Cortex of kidney (tissue), 1 donor: ENCODE results near the gene SRXN1.
"Not testable (repeated sequence)": the region's sequence is repeated elsewhere in the genome, so short reads cannot be mapped to it uniquely, and the experiment has no call there.

Experiments used
- DNase-seq: peaks from one replicate; lab custom pipeline; 2025; lab: John Stamatoyannopoulos, UW

The SRXN1 gene

GRCh38 chr20:655726-656624 lies 3.0 kb upstream of the SRXN1 start:
- no peak for DNase-seq

- DNase-seq = no peak
These were observed 1.4 kb upstream of the SRXN1 start for GRCh38 chr20:654417-654750.

- DNase-seq = no peak
These were observed 803 bp upstream of the SRXN1 start for GRCh38 chr20:653590-654416.

- DNase-seq = no peak
These were observed 338 bp downstream of the SRXN1 start for GRCh38 chr20:652615-653109.

- DNase-seq = no peak
These were observed 1.0 kb downstream of the SRXN1 start for GRCh38 chr20:651713-652614.

DNA sequence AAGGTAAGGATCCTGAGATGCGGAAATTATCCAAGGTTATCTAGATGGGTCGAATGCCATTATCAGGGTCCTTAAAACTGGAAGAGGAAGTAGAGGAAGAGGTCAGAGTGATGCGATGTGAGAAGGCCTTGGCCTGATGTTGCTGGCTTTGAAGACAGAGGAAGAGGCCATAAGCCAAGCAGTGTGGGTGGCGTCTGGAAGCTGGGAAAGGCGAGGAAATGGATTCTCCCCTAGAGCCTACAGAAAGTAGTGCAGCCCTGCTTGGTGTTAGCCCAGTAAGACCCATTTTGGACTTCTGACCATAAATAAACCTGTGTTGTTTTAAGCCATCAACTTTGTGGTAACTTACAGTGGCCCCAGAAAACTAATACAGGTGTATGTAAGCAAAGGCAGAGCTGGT lies 2.0 kb downstream of the SRXN1 start:
- DNase-seq = no peak

DNA sequence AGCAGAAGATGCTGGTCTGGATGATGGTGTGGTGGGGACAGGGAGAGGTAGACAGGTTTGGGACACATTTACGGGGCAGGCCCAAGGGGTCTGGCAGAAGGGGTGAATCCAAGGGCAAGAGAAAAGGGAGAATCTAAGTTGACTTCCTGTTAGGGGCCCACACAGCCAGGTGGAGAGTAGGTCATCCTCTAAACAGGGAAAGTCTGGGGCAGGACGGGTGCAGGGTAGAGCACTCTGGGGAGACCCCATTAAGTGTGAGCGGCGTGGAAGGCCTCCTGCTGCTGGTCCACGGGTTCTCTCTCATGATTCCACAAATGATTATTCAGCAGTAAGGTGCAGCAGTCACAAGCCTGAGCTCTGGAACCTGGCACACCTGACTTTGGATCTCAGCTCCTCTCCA lies 2.7 kb downstream of the SRXN1 start:
- DNase-seq = no peak

DNA sequence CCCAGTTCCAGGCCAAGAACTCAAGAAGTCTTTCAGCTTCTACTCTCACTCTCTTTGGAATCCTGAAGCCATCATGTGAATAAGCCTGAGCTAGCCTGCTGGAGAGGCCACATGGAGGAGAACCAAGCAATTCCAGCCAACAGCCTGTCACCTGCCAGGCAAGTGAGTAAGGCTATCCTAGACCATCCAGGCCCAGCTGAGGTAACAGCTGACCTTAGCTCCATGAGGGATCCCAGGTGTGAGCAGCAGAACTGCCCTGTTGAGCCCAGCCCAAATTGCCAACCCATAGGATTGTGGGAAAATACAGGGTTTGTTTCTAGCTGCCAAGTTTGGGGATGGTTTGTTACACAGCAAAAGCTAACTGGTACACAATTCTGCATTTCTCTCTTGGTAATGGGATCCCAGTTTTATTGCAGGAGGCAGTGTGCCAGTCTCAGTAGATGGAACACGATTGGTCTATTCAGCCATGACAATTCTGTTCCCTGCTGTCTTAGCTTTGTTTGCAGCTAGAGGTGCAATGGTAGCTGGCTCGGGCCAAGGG lies 5.5 kb downstream of the SRXN1 start:
- no peak for DNase-seq

DNA sequence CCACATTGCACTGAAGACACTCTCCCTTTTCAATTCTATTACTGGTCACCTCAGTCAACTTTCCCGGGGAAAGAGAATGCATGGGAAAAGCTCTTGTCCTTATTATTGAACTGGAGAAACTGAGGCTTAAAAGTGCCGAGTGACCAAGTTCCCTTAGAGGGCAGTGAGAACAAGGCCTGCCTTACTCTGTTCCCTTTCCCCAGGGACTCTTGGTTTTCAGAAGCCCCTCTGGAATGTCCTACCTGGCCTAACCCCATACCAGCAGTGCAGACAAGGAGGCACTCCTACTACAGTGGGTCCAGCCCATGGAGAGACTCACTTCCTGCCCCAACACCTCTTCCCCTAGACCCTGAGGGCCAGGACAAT lies 6.1 kb downstream of the SRXN1 start:
- no peak for DNase-seq

DNA sequence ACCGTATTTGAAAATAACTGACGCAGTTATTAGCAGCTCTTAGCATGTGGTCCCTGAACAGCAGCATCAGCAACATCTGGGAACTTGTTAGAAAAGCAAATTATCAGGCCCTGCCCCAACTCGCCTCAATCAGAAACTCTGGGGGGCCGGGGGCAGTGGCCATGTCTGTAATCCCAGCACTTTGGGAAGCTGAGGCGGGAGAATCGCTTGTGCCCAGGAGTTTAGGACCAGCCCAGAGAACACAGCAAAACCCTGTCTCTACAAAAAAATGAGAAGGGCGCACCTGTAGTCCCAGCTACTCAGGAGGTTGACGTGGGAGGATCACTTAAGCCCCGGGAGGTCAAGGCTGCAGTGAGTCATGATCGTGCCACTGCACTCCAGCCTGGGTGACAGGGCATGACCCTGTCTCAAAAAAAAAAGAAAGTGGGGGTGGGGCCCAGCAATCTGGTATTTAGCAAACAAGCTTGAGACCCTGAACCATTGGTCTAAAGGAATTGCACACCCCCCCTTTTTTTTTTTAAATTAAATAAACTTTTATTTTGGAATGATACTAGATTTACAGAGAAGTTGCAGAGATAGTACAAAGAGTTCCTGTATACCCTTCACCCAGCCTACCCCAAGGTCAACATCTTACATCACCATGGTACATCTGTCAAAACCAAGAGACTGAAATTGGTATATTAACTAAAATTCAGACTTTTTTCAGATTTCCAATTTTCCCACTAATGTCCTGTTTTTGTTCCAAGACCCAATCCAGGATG lies 6.7 kb downstream of the SRXN1 start:
- no peak for DNase-seq

- no peak for DNase-seq
These were observed 7.5 kb downstream of the SRXN1 start for GRCh38 chr20:645318-646106.

DNA sequence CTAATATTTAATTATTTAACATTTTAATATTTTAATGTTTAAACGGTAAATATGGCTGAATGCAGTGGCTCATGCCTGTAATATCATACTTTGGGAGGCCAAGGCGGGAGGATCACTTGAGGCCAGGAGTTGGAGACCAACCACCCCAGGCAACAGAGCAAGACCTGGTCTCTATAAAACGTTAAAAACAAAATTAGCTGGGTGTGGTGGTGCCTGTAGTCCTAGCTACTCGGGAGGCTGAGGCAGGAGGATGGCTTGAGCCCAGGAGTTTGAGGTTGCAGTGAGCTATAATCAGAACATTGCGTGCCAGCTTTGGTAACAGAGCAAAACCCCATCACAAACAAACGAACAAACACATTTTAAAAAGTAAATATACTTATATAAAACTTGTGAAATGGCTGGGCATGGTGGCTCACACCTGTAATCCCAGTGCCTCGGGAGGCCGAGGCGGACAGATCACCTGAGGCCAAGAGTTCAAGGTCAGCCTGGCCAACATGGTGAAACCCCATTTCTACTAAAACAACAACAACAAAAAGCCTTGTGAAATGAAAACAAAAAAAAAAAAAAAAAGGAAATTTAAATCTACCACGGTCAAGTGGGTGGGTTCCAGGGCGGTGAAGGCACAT lies 8.2 kb downstream of the SRXN1 start:
- DNase-seq = no peak

- DNase-seq = no peak
These were observed 10.4 kb downstream of the SRXN1 start for GRCh38 chr20:642398-643174.

GRCh38 chr20:642013-642397 lies 11.0 kb downstream of the SRXN1 start:
- not testable (repeated sequence) for DNase-seq

- no peak for DNase-seq
These were observed 11.5 kb downstream of the SRXN1 start for GRCh38 chr20:641516-641875.

DNA sequence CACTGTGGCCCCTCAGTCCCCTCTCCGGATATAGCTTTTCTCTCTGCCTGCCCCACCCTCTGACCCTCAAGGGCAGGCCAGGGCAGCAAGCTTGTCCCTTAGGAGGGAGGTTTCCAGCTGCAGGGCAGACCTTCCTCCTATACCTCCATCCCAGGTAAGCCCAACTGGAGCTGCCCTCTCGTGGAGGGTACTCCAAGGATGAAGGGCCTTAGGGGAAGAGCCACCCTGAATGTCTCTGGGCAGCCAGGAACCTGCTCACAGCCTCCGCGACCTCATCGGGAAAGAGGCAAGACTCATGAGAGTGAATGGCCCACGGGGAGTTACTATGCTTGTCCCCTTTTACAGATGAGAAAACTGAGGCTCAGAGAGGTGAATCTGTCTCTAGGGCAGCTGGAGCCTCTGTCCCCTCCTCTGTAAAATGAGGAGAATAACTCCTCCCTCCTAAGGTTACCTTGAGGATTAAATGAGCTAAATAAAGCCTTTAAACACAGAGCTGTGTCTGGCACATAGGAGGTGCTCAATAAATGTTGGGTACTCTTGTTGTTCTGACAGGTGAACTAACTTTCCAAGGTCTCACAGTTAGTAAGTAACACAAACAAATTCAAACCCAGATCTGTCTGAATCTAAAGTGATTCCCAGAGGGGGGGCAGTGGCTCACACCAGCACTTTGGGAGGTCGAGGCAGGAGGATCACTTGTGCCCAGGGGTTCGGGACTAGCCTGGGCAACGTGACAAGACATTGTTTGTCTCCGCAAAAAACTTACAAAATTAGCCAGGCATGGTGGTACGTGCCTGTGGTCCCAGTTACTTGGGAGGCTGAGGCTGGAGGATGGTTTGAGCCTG lies 12.1 kb downstream of the SRXN1 start:
- DNase-seq = no peak

DNA sequence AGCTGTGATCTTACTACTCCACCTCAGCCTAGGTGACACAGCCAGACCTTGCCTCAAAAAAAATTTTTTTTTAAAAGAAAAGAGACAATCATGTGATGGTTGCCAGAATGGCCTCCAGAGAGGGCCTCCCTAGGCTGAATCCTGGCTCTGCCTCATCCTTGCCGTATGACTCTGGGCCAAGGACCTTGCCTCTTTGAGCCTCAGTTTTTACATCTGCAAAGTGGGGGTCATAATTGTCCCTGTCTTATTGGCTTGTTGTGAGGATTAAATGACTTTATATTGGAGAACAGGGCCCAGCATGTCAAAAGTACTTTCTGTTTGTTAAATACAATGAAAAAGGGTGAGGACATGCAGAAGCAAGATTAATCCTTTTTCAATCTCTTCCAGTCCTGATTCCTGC lies 14.4 kb downstream of the SRXN1 start:
- no peak for DNase-seq

GRCh38 chr20:637559-637958 lies 15.4 kb downstream of the SRXN1 start:
- no peak for DNase-seq
